Measurements from ENCODE around the gene CALCOCO2.

DNA sequence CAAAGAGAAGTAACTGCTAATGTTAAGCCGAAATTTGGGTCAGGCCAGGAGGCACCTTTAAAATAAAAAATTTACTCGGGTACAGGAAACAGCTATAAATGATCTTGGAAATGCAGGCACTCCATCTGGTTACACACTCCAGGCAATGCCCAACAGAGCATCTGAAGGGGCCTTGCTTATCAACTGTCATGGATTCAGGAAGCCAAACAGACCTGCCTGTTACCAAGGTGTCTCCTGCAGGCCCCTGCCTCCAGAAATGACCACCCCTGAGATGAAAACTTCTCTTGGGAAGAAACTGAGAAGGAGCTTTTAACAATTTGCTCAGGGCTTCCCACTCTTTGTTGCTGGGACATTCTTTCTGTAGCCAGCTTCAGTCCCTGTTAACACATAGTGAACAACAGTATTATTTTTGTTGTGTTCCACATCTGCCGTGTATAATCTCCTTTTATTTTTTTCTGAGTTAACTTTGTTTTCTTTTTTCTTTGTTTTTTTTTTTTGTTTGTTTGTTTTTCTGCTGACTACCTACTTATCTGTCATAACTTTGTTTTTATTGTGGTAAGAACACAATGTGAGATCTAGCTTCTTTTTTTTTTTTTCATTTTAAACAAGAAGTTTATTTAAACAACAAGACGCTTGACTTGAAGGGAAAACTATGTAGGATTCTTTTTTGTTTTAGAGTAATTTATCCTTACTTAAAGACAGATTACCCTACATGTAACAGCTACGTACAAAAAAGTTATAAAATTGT is 43.0 kb downstream of the CALCOCO2 start:
- TF ChIP-seq, protein P1, sequence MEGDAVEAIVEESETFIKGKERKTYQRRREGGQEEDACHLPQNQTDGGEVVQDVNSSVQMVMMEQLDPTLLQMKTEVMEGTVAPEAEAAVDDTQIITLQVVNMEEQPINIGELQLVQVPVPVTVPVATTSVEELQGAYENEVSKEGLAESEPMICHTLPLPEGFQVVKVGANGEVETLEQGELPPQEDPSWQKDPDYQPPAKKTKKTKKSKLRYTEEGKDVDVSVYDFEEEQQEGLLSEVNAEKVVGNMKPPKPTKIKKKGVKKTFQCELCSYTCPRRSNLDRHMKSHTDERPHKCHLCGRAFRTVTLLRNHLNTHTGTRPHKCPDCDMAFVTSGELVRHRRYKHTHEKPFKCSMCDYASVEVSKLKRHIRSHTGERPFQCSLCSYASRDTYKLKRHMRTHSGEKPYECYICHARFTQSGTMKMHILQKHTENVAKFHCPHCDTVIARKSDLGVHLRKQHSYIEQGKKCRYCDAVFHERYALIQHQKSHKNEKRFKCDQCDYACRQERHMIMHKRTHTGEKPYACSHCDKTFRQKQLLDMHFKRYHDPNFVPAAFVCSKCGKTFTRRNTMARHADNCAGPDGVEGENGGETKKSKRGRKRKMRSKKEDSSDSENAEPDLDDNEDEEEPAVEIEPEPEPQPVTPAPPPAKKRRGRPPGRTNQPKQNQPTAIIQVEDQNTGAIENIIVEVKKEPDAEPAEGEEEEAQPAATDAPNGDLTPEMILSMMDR (IDR thresholded peaks at IDR 0.05; ENCODE audit: low read depth, low read length, poor library complexity, severe bottlenecking) = no peak
- TF ChIP-seq EZH2phosphoT487 (IDR thresholded peaks at IDR 0.05; ENCODE audit: borderline replicate concordance, low read length) = no peak
